ENCODE results near the gene OTP. TPM values are rescaled to one million over a fixed set of nuclear protein-coding genes. Genes with fewer than 3 reads are reported as not detected.
"Not testable (repeated sequence)": the region's sequence is repeated elsewhere in the genome, so short reads cannot be mapped to it uniquely, and the experiment has no call there.

The OTP gene
- polyA plus RNA-seq, 1 donor = not detected

DNA sequence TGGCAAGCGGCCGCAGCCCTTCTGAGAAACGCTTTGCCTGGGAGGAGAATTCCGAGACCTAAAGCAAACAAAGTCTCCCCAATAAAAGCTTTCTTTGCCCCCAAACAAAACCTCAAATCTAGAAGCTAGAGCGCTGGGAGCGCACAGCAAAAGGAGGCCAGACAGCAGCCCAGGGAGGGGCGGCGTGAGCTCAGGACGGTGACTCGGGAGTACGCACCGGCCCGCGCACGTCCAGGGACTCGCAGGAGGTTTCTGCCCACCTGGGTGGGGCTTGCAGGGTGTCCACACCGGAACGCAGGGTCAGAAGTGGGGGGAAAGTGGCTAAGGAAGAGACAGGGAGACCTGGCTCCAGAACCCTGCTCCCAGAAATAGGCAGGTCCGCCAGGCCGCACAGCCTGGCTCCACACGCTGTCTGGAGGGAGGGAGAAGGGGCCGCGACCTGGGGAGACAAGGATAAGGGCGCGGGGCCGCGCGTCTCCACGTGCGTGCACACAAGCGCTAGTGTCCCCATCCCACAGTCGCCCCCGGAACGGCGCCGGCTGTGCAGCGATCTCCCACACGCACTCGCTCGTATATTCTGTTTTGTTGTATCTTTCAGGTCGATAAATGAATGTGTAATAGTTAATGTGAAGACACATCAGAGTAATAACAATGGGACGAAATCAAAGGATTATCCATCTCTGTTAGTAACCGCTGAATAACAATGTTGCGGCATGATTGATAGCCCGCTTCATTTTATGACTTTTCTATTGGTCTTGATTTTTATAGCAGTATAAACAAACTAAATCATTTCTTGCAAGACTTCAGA, 2.3 kb upstream of the OTP start:
- no peak for DNase-seq

DNA sequence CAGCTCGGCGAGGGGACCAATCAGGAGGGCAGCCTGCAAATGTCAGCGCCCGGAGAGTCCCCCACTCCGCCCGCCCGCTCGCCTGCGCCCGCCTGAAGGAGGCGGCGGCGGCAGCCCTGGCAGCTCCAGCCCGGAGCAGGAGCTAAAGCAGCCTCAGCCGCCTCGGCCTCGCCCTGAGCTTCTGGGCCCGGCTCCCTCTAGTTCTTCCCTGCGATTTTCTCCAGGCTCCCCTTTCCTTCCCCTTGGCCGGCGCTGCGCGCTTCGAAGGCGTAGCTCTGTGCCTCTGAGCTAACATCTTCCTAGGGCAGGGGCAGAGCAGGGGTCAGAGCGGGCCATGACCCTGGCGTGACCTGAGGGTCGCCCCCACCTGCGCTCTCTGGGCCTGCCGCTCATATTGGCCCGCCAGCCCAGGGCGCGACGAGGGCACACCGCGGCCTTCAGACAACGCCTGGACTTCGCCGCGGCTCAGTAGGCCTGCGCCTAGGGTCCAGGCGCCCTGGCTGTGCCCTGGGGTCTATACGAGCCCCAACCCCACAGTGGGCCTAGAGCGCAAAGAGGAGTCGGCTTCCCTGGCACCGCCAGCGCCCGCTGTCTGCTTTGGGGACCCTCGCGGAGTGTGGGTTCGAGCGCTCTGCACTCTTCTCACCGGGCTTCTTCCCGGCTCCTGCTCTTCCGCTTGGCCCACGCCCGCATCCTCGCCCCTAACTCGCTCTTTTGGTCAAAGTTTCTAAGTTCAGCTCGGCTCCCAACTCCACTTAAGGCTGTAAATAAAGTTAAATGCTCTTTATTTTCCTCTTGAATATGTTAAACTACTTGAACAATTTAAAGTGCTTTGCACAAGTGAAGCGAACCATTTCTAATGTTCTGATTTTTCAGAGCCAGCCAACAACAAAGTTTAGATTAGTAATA, 504 bp upstream of the OTP start:
- DNase-seq = no peak

DNA sequence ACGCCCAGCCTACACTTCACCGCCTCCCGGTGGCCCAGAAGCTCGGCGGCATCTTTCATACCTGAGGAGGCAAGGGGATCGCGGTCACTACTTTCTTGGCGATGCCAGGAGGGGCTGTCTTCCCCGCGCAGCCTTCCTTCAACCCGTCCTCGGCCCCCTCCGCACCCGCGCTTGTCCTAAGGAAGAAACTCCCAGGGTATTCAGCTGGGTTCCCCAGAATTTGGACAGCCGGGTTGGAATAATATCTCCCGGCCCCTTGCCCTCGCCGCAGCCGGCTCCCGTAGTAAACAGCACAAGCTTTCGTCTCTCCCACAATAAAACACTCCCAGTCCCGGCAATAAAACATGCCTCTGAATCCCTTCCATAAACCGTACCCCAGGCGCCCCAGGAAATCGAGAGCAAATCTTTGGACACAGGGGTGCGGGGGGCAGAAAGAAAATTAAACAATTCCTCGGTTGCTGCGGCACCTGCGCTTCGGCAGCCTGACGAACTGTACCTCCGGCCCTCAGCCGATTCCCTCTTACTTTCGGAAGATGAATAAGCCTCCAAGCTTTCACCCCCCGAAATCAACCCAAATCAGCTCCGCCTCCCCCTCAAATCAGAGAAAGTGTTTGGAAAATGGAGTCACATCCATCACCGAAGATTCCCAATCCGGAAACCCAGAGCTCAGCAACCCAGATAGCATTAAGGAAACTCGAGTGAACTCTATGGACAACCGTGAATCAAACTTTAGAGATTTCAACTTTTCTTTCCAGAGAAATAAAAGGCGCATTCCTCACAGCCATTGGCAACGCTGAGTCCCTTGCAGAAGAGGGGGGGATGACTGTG, 1.1 kb downstream of the OTP start:
- DNase-seq = no peak

DNA sequence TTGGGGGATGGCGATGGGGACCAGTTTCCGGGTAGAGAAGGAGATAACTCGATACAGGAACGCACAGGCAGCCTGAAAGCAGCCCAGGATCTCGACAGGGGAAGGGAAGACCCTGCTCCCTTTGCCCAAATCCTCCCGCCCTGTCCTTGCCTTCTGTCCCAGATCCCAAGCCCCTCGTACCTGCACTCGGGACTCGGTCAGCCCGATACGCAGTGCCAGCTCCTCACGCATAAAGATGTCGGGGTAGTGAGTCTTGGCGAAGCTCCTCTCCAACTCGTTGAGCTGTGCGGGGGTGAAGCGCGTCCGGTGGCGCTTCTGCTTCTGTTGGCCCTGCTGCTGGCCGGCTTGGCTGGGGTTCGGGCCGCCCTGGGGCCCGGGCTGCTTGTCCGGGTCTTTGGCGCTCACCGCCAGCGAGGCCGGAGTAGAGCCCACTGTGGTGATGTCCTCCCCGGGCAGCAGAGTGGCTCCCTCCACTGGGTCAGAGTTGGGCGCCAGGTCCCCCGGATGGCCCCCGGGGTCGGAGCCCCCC, 1.8 kb downstream of the OTP start:
- no peak for DNase-seq

DNA sequence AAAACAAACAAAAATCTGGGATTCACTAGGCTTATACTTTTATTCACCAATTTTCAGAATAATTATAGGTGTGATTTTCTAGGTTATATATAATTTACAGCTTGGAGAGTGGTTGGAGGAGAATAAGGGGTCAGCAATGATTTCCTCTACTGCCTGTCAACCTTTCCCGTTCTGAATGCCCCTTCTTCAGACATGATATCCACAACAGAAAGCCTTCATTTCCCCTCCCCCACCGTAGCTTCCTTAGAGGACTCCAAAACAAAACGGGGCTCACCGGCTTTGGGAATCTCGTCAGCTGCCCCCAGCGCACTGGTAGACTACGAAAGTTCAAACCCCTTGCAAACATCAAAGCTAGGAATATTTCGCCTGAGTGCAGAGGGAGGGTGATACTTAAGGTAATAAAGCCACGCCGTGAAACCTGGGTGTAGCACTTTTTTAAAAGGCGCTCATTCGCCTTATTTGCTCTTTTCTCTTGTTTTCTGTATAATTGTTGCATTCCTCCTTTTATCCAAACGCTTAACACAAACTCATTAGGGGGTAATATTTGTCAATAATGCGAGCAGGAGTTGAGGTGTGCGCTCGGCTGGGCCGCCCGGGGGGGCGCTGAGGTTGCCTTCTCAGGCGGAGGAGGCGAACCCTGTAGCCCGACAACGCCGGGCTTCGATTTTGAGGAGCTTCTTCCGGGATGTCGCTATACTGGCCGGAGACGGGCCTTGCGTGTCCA, 2.4 kb downstream of the OTP start:
- DNase-seq = no peak

DNA sequence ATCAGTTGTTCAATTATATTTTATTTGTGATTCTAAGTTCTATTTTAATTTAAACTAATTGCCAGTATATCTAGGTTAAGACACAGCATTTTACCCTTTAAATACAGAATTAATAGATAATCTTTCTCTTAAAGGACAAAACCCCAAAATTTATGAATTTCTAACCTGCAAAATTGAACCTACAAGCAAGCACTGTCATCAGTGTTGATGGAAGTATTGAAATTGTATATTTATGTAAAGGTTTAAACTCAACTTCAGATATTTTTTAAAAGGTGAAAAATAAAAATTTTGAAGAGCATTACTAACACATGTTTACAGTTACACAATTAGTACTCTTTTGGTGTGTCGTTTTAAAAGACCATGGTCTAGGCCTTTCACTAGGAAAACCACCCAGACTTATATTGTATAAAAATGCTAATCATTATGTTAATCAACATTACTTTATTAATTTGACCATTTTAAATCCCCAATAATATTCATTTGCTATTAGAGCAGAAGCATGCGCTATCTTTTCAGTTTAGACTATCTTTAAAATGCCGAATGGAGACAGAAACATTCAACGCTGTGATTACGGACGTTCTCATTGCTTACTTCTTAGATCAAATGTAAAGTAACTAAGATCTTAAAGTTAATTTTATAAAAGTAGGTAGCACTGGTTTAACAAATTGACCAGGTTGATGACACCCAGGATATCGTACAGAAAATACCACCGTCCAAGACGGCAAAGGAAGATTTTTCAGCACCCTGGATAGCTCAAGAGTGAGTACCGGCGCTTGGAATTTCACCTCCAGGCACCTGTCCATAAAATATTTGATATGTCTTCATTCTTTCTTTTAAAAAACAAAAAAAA, 3.2 kb downstream of the OTP start:
- DNase-seq = no peak

DNA sequence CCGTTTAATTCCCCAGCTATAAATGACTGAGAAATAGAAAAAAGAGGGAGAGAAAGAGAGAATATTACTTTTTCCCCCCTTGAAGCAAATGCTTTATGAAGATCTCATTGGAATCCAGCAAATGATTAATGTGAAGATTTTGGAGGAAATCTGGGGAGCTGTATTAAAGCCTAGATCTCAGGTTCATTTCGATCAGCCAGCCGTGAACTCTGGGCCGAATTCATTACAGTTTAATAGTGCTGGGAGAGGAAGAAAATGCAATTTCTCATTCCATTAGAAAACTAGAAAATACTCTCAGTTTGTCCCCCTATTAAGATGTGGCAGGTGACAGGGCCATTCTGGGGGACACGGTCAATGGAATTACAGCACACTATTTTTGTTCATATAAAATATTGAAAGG, 4.8 kb downstream of the OTP start:
- no peak for DNase-seq

DNA sequence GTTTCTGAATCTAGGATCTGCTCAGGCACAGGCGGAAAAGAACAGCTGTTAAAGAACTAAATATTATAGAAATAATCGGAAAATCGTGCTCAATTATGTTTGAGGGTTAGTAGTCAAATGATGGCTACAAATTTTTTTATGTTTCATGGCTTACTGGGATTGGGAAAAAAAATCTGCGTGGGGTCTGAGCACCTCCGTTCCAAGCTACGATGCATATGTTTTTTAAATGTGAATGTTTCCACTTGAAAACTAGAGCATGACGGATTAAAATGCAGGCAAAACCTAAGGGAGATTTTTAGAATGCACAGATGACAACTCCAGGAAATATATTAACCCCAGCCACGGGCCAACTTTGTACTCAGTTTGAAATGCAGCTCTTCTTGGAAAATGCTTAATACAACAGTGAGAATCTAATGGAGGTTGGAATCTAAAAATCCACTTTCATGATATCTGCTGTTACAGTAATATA, 5.3 kb downstream of the OTP start:
- DNase-seq = no peak

DNA sequence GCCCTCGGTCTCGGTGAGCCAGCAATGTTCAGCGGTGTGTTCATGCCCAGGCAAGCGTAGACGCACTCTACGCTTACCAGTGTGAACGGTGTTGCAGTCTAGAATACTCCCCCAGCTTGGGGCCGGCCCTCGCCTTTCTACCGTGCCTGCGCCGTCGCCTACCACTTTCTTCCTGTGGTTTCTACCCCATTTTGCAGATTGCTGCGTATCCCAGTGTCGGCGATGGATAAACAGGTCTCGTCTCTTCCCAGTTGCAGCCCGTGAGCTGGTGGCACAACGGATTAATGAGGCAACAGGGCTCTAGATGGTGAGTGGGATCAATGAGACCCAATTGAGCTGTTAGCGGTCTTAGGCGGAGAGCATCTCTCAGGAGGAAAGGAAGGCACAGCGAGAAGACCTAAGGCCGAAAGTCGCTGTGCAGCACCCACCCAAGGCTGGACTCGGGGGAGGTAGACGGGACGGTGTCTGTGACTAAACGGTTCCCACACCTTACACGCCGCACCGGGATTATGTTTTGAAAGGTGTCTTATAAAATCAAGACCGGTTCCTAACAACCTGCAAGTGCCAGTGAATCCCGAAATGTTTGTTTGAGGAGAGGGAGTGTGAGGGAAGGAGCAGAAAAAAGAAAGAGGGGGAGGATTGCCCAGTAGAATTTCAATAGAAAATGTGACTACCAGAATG, 5.8 kb downstream of the OTP start:
- DNase-seq = no peak

DNA sequence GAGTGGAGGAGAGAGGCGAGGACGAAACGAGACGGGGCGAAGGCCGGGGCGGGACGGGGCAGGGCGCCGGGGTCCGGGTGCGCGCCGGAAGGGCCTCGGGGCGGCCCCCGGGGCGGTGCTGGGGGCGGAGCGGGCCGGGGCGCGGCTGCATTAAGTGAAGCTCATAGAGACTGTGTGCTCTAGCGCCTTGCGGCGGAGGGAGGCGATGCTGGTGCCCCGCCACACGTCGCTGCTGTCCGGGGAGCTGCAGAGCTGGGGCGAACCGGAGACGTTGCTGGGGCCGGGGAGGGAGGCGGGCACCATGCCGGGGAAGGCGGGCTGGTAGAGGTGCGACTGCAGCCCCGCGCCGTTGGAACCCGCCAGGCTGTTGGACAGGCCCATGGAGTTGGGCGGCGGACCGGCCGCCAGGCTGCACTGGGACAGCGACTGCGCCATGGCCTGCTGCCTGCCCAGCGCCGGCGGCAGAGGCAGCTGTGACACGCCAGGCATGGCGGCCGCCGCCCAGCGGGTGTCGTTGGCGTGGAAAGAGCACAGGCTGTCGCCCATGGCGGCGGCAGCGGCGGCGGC, 8.3 kb downstream of the OTP start:
- no peak for DNase-seq

DNA sequence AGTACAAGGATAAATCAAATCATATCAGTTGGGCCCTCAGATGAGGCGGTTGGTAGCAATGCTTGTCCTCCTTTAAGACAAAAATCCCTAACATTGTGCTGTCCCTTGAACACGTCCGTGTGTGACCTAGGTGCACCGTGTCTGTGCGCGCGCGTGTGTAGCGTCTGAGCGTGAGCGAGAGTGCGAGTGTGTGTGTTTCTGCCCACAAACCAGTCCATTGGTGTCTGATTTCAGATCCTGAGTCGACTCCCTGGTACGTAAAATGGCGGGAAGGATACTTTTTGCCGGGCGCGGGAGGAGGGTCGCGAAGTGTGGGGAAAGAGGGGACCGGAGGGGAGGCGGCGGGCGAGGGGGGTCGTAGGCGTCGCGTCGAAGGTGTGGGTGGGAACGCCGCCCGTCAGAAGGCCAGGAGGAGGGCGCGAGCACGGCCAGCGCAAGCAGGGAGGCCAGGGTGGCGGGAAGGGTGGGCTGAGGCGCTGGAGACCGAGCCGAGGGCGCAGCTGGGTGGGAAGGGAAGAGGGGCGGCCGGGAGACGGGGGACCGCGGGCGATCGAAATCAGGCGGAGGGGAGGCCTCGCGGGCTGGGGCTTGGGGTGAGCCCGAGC, 8.9 kb downstream of the OTP start:
- DNase-seq = no peak

DNA sequence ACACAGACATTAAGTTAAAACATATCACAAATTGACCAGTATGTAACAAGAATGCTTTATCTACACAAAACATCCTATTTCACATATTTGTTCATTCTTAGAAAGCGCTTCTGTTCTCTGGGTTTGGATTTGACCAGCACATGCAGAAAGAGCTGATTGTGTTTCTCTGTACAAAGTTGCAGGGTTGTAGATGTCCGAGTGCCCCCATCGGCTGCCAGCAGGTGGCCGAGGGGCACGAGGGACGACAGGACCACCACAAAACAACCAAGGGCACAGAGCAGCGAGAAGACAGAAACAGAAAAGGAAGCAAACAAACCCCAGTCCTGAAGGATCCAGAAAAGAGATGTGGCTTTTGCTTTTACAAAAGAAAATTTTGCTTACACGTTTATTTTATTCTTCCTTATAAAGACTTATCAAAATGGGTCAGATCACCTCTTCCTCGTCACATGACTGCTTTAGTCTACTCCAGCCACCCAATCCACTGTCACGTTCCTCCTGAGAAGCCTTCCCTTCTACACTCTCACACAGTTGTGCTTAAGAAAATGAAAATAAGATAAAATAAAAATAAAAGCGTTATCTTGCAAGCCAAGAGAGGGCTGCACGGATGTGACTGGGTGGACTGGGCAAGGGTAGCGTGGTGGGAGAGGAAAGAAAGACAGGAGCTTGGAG, 9.5 kb downstream of the OTP start:
- no peak for DNase-seq

DNA sequence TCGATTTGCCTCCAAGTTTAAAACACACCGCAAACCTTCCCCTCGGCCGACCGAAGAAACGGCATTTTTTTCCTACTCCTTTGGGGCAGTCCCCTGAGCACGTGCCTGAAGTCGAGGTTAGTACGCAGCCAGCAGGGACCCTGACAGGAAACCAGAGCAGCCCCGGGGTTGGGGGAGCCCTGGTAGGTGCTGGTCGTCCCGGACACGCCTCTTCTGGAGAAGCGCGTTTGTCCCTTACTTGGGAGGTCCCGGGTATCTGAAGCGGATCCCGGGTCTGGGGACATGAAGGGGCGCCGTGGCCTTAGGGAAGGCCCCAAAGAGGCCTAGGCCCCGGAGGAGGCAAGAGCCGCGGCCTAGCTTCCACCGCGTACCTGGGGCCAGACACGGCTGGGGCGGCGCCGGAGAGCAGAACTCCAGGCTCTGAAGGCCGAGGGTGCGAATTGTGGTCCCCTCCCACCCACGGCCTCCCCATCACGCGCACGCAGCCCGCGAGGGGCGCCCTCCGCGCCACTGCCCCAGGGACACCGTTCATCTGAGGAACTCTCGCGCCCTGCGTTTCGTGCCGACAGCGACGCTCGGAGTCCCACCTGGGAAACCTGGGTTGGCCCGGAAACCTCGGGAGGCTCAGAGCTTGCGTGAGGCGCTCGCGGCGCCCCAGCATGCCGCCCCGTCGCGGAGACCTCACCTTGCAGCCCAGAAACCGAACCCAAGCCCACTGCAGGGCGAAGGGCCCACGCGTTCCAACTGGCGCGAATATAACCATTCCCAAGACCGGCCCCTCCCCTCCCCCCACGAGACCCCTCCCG, 10.4 kb downstream of the OTP start:
- DNase-seq = no peak

DNA sequence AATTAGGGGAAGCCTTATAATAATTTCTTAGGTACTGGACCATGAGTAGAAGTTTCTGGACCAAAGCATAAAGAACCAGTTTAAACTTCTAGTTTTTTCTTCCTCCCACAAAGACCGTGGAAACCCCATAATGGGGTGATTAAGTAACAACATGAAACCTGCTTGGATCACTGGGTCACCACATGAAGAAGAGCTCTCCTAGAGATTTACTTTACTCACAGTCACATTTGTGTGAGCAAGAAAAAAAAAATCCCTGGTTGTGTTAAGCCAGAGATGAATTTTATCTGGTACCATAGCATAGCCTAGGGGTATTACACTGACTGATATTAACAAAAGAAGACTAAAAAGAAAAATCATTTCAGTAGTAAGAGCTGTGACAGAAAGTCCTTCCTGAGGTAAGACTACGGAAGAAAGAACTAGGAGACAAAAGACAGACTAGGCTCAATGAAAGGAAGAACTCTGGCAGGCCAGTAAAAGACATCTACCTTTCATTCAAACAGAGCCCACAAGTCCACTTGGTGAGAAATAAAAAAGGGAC, 15.2 kb downstream of the OTP start:
- no peak for DNase-seq

DNA sequence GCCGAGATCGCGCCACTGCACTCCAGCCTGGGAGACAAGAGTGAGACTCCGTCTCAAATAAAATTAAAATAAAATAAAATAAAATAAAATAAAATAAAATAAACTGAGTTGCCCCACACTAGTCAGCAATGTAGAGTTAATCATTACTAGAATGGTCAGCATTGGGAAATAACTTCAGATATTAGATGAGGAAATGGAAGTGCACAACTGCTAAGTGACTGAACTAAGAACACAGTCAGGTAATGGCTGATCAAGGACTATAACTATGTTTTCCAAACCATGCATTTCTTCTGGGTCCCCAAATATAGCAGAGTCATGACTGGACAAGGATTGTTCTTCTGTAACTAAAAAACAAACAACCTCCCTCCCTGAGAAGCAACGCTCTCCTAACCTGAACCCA, 17.1 kb downstream of the OTP start:
- no peak for DNase-seq

DNA sequence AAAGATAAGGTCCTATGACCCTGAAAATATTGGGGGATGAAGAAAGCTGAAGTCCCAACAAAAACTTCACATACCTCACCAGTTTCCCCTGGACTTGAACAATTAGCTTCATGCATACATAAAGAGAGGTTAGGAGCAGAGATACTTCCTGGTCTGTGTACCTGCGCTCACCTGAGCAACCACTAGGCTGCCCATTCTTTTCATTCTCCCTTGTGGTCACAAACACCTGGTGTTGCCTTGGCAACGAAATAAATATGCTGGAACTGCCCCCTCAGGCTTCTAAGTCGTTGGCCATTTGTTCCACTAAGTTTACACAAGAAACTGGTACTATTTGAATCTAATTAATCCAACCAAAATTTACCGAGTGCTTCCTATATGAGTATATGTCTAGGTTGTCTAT, 18.1 kb downstream of the OTP start:
- no peak for DNase-seq

DNA sequence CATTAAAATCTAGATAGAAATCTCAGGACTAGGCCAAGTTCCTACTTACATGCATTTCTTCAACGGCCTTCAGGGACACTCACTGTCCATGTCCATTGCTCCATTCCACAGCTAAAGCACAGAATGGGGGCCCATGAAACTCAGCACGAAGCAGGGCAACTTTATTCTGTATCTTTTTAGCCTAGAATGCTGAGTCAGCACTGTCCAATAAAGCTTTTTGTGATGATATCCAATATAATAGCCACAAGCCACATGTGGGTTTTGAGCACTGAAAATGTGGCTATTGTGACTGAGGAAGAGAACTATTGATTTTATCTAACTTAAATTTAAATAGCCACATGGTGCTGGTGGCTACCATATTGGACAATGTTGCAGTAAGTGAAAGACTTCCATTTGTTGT, 21.6 kb downstream of the OTP start:
- DNase-seq = no peak

DNA sequence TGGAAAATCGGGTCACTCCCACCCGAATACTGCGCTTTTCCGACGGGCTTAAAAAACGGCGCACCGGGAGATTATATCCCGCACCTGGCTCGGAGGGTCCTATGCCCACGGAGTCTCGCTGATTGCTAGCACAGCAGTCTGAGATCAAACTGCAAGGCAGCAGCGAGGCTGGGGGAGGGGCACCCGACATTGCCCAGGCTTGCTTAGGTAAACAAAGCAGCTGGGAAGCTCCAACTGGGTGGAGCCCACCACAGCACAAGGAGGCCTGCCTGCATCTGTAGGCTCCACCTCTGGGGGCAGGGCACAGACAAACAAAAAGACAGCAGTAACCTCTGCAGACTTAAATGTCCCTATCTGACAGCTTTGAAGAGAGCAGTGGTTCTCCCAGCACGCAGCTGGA, 29.6 kb downstream of the OTP start:
- DNase-seq = not testable (repeated sequence)
